ENCODE results near the gene RAB1B.

The RAB1B gene

DNA sequence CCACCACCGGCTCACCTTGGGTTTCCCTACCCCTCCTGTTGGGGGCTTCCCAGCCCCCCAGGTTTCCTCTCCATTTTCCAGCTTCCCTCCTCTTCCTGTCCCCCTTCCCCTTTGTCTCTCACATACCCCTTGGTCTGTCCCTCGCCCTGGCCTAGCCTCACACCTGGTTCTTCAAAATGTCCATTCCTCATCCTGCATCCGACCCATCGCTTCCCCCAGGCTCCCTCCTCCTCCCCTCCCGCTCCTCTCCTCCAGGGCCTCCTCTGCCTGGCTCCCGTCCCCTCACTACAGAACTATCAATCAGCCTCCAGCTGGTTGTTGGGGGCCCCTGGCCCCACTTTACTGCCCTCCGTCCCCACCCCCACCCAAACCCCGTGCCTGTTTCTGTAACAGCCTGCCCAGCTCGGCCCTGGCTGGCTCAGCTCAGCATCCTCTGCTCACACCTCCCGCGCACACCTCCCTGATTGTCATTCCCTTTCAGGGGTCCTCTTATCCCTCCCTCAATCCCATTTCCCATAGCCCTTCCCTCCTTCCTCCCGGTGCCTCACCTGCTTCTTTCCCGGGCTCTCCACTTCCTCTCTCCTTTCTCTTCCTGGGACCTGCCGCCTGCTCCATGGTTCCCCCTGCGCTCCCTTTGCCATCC, 10.8 kb downstream of the RAB1B start:
- peaks cover 10% of the 10 kb centered on the region; the same call in 1 of the 2 replicates for H3K4me1 ChIP-seq (ENCODE audit: insufficient read depth, low read length)
- no peaks in the 10 kb centered on the region for H3K9me3 ChIP-seq (ENCODE audit: control insufficient read depth, insufficient read depth, low read length)
- peaks cover 5% of the 10 kb centered on the region for H3K36me3 ChIP-seq (ENCODE audit: insufficient read depth, low read length)
- H3K9ac ChIP-seq (ENCODE audit: low read depth, low read length), result peak overlapping the region; percentile 20; the same call in 1 of the 2 replicates

DNA sequence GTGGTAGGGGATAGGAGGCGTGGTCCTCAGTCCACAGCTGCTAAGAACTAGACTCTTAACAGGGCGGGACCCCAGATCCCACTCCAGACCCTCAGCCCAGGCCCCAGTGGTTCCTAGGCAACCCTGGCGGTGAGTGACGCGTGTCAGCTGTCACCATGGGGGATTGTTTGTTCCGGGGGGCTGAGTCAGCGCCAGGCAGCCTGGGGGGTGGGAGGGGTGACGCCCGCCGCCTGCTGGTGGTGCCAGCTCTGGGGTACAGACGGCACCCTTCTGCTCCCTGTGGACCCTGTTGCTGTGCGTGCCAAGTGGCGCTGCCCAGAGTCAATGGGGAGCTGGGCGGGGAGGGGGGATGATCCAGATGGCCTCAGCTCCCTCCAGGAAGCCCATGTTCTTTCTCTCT, 12.0 kb downstream of the RAB1B start:
- H3K9me3 ChIP-seq (ENCODE audit: control insufficient read depth, insufficient read depth, low read length), result no peaks in the 10 kb centered on the region
- H3K4me1 ChIP-seq (ENCODE audit: insufficient read depth, low read length), result peaks cover 10% of the 10 kb centered on the region; the same call in 1 of the 2 replicates
- H3K9ac ChIP-seq (ENCODE audit: low read depth, low read length), result no peak overlapping the region
- H3K36me3 ChIP-seq (ENCODE audit: insufficient read depth, low read length), result no peaks in the 10 kb centered on the region; the same call in 1 of the 2 replicates

- Histone ChIP-seq H3K9ac (ENCODE audit: low read depth, low read length) (no peak overlapping the region), H3K36me3 (ENCODE audit: insufficient read depth, low read length) (no peaks in the 10 kb centered on the region; the same call in 1 of the 2 replicates), H3K9me3 (ENCODE audit: control insufficient read depth, insufficient read depth, low read length) (no peaks in the 10 kb centered on the region), H3K4me1 (ENCODE audit: insufficient read depth, low read length) (peaks cover 10% of the 10 kb centered on the region; the same call in 1 of the 2 replicates)
Observed at GRCh38 chr11:66281001-66281400, 12.6 kb downstream of the RAB1B start.

GRCh38 chr11:66281776-66282467, 13.5 kb downstream of the RAB1B start:
- peaks cover 10% of the 10 kb centered on the region; the same call in 1 of the 2 replicates for H3K4me1 ChIP-seq (ENCODE audit: insufficient read depth, low read length)
- no peaks in the 10 kb centered on the region for H3K9me3 ChIP-seq (ENCODE audit: control insufficient read depth, insufficient read depth, low read length)
- H3K36me3 ChIP-seq (ENCODE audit: insufficient read depth, low read length), result no peaks in the 10 kb centered on the region; the same call in 1 of the 2 replicates
- no peak overlapping the region for H3K9ac ChIP-seq (ENCODE audit: low read depth, low read length)

- H3K9me3 ChIP-seq (ENCODE audit: control insufficient read depth, insufficient read depth, low read length), result no peaks in the 10 kb centered on the region
- no peaks in the 10 kb centered on the region; the same call in 1 of the 2 replicates for H3K36me3 ChIP-seq (ENCODE audit: insufficient read depth, low read length)
- no peak overlapping the region for H3K9ac ChIP-seq (ENCODE audit: low read depth, low read length)
- peaks cover 10% of the 10 kb centered on the region; the same call in 1 of the 2 replicates for H3K4me1 ChIP-seq (ENCODE audit: insufficient read depth, low read length)
Observed at GRCh38 chr11:66282468-66283455, 14.3 kb downstream of the RAB1B start.

- H3K9me3 ChIP-seq (ENCODE audit: control insufficient read depth, insufficient read depth, low read length), result no peaks in the 10 kb centered on the region
- peaks cover 10% of the 10 kb centered on the region; the same call in 1 of the 2 replicates for H3K4me1 ChIP-seq (ENCODE audit: insufficient read depth, low read length)
- H3K36me3 ChIP-seq (ENCODE audit: insufficient read depth, low read length), result no peaks in the 10 kb centered on the region; the same call in 1 of the 2 replicates
Observed at GRCh38 chr11:66283461-66284105, 15.1 kb downstream of the RAB1B start.

DNA sequence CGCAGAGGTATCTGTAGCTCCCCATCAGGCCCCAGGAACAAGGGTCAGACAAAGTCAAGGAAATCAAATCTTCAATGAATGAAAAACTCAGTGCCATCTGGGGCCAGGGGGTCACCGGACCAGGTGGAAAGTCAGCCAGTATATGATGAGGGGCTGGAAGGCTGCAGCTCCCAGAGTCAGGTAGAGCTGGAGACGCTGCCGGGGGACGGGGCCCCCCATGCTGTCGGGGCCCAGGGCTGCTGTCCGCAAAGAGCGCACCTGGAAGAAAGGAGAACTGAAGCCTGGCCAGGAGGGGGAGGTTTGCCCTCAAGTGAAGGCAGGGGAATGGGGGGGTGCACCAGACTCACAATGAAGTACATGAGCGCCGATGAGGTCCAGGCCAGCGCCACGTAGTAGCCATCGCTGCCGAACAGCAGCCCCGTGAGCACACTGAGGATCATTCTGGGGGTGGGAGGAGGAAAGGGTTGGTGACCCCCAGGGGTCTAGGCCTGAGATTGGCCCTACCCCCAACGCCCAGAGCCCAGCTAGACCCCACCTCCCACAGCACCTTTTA, 16.2 kb downstream of the RAB1B start:
- Histone ChIP-seq H3K36me3 (ENCODE audit: insufficient read depth, low read length) (no peaks in the 10 kb centered on the region; the same call in 1 of the 2 replicates), H3K4me1 (ENCODE audit: insufficient read depth, low read length) (peaks cover 8% of the 10 kb centered on the region; the same call in 1 of the 2 replicates), H3K9me3 (ENCODE audit: control insufficient read depth, insufficient read depth, low read length) (no peaks in the 10 kb centered on the region), H3K9ac (ENCODE audit: low read depth, low read length) (no peak overlapping the region)

More at GRCh38 chr11:66283461-66284105, 15.1 kb downstream of the RAB1B start:
- no peak overlapping the region for H3K9ac ChIP-seq (ENCODE audit: low read depth, low read length)

GRCh38 chr11:66285250-66285947, 17.0 kb downstream of the RAB1B start:
- Histone ChIP-seq H3K9ac (ENCODE audit: low read depth, low read length) (no peak overlapping the region), H3K4me1 (ENCODE audit: insufficient read depth, low read length) (peaks cover 13% of the 10 kb centered on the region; the same call in 1 of the 2 replicates), H3K9me3 (ENCODE audit: control insufficient read depth, insufficient read depth, low read length) (no peaks in the 10 kb centered on the region), H3K36me3 (ENCODE audit: insufficient read depth, low read length) (no peaks in the 10 kb centered on the region; the same call in 1 of the 2 replicates)

- Histone ChIP-seq H3K36me3 (ENCODE audit: insufficient read depth, low read length) (no peaks in the 10 kb centered on the region; the same call in 1 of the 2 replicates), H3K9ac (ENCODE audit: low read depth, low read length) (no peak overlapping the region), H3K9me3 (ENCODE audit: control insufficient read depth, insufficient read depth, low read length) (no peaks in the 10 kb centered on the region), H3K4me1 (ENCODE audit: insufficient read depth, low read length) (peaks cover 11% of the 10 kb centered on the region; the same call in 1 of the 2 replicates)
Observed at GRCh38 chr11:66286699-66287098, 18.3 kb downstream of the RAB1B start.

- H3K4me1 ChIP-seq (ENCODE audit: insufficient read depth, low read length), result peaks cover 11% of the 10 kb centered on the region; the same call in 1 of the 2 replicates
- H3K36me3 ChIP-seq (ENCODE audit: insufficient read depth, low read length), result no peaks in the 10 kb centered on the region; the same call in 1 of the 2 replicates
- H3K9ac ChIP-seq (ENCODE audit: low read depth, low read length), result no peak overlapping the region; the same call in 1 of the 2 replicates
- H3K9me3 ChIP-seq (ENCODE audit: control insufficient read depth, insufficient read depth, low read length), result no peaks in the 10 kb centered on the region
Observed at GRCh38 chr11:66287211-66287888, 18.9 kb downstream of the RAB1B start.

DNA sequence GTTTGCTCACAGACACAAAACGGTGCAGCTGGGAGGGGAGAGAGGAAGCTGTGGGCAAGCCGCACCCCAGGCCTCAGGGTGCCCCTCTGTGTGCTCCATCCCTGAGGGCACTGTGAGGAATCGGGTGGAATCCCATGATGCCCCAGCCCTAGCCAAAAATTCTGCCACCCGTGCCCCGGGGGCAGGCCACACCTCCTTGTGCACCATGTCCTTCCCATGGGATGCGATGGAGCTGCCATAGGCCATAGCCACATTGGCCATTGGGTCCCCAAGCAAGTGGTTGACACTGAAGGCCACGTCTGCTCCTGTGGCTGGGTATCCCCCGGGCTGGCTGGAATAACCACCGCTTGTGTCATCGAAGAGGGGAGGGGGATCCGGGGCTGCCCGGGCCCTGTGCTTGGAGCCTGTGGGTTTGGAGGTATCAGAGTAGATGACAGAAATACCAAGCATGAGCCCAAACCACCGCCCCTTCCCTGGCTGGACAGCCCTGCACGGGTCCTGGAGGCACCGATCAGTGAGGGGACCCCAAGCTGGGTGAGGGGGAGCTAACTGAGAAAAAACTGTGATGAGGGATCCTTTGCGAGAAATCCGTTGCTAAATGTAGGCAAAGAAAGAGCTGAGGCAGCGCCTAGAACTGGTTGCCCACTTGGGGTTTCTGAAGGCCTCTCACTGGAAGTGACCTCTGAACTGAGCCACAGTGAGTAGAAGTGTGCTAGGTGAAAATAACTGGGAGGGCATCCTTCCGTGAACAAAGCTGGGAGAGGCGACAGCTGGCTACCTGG, 19.6 kb downstream of the RAB1B start:
- peaks cover 6% of the 10 kb centered on the region; the same call in 1 of the 2 replicates for H3K4me1 ChIP-seq (ENCODE audit: insufficient read depth, low read length)

More for the DNA sequence above, 19.6 kb downstream of the RAB1B start:
- H3K9ac ChIP-seq (ENCODE audit: low read depth, low read length), result peak overlapping the region; percentile 81
- H3K9me3 ChIP-seq (ENCODE audit: control insufficient read depth, insufficient read depth, low read length), result no peaks in the 10 kb centered on the region
- no peaks in the 10 kb centered on the region; the same call in 1 of the 2 replicates for H3K36me3 ChIP-seq (ENCODE audit: insufficient read depth, low read length)
